ENCODE data around the gene SYDE1. TPM values are rescaled to one million over a fixed set of nuclear protein-coding genes. Genes with fewer than 3 reads are reported as not detected.

Gene SYDE1
- total and polyA plus RNA-seq, 2 experiments from 2014 or later = 4.1 to 21.4 TPM

- TF ChIP-seq STAT1 (IDR thresholded peaks at IDR 0.05; ENCODE audit: unreplicated experiment) (no peak), ZNF114 (CRISPR knock-in tag; IDR thresholded peaks at IDR 0.05) (no peak), EZH2 (IDR thresholded peaks at IDR 0.05; ENCODE audit: low read depth, unreplicated experiment) (no peak), CREB1 (CRISPR knock-in tag; IDR thresholded peaks at IDR 0.05; ENCODE audit: low read depth) (no peak), JUNB (IDR thresholded peaks at IDR 0.05; ENCODE audit: unreplicated experiment) (no peak)
Measured at GRCh38 chr19:15118248-15118647, 11.0 kb downstream of the SYDE1 start (continued).

- no peak for DNase-seq (ENCODE audit: low spot score)
- Histone ChIP-seq H3K27me3 (ENCODE audit: insufficient read depth) (no peaks in the 10 kb centered on the region), H3K4me3 (no peak overlapping the region), H3K4me1 (ENCODE audit: insufficient read depth) (no peaks in the 10 kb centered on the region), H3K36me3 (ENCODE audit: insufficient read depth) (peaks cover 15% of the 10 kb centered on the region), H3K4me2 (no peak overlapping the region), H2AFZ (no peak overlapping the region), H3K9me2 (ENCODE audit: insufficient read depth) (no peaks in the 10 kb centered on the region), H3F3A (replicated peaks; ENCODE audit: low read depth) (peaks cover 3% of the 10 kb centered on the region; the same call in 1 of the 2 replicates), H3K27ac (ENCODE audit: low read depth) (no peak overlapping the region), H4K20me1 (replicated peaks; ENCODE audit: insufficient read depth) (no peaks in the 10 kb centered on the region), H3K79me2 (replicated peaks; ENCODE audit: insufficient read depth) (peaks cover 5% of the 10 kb centered on the region)
- H3K27ac Mint-ChIP-seq = no peak overlapping the region
- no peak for ATAC-seq
- H3K4me3 Mint-ChIP-seq = no peak overlapping the region
- peaks cover under 1% of the 10 kb centered on the region; the same call in 1 of the 3 replicates for H3K4me1 Mint-ChIP-seq
- H3K36me3 Mint-ChIP-seq (ENCODE audit: low read depth) = peaks cover 75% of the 10 kb centered on the region
- H3K9me3 Mint-ChIP-seq = no peaks in the 10 kb centered on the region; the same call in 2 of the 3 replicates
- peaks cover 15% of the 10 kb centered on the region for H3K27me3 Mint-ChIP-seq (ENCODE audit: insufficient read depth, low read depth, poor library complexity)
- TF ChIP-seq CREB1 (CRISPR knock-in tag; IDR thresholded peaks at IDR 0.05; ENCODE audit: low read depth) (no peak), STAT1 (IDR thresholded peaks at IDR 0.05; ENCODE audit: unreplicated experiment) (no peak), REST (IDR thresholded peaks at IDR 0.05; ENCODE audit: unreplicated experiment) (no peak), EZH2 (IDR thresholded peaks at IDR 0.05; ENCODE audit: low read depth, unreplicated experiment) (no peak), POLR2AphosphoS5 (IDR thresholded peaks at IDR 0.05; ENCODE audit: low read depth) (no peak), ZNF331 (CRISPR knock-in tag; IDR thresholded peaks at IDR 0.05; ENCODE audit: low read depth) (no peak), EZH2phosphoT487 (IDR thresholded peaks at IDR 0.05; ENCODE audit: unreplicated experiment) (no peak), ZNF462 (CRISPR knock-in tag; IDR thresholded peaks at IDR 0.05) (no peak)
- TF ChIP-seq, protein P1, sequence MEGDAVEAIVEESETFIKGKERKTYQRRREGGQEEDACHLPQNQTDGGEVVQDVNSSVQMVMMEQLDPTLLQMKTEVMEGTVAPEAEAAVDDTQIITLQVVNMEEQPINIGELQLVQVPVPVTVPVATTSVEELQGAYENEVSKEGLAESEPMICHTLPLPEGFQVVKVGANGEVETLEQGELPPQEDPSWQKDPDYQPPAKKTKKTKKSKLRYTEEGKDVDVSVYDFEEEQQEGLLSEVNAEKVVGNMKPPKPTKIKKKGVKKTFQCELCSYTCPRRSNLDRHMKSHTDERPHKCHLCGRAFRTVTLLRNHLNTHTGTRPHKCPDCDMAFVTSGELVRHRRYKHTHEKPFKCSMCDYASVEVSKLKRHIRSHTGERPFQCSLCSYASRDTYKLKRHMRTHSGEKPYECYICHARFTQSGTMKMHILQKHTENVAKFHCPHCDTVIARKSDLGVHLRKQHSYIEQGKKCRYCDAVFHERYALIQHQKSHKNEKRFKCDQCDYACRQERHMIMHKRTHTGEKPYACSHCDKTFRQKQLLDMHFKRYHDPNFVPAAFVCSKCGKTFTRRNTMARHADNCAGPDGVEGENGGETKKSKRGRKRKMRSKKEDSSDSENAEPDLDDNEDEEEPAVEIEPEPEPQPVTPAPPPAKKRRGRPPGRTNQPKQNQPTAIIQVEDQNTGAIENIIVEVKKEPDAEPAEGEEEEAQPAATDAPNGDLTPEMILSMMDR (conservative IDR thresholded peaks at IDR 0.05; ENCODE audit: low read depth in 2 of 2) = no peak
- TF ChIP-seq, protein P2, sequence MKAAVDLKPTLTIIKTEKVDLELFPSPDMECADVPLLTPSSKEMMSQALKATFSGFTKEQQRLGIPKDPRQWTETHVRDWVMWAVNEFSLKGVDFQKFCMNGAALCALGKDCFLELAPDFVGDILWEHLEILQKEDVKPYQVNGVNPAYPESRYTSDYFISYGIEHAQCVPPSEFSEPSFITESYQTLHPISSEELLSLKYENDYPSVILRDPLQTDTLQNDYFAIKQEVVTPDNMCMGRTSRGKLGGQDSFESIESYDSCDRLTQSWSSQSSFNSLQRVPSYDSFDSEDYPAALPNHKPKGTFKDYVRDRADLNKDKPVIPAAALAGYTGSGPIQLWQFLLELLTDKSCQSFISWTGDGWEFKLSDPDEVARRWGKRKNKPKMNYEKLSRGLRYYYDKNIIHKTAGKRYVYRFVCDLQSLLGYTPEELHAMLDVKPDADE (IDR thresholded peaks at IDR 0.05) = no peak
Measured at GRCh38 chr19:15118789-15119494, 11.7 kb downstream of the SYDE1 start.
